Renal cortical epithelial cell (primary cell): ENCODE measurements around the gene ANKRD42. TPM values are rescaled to one million over a fixed set of nuclear protein-coding genes. Genes with fewer than 3 reads are reported as not detected.

Source experiments
- DNase-seq: peaks from one replicate; pipeline ENCODE4 v3.0.0-alpha.2; 2011; ENCODE audit warnings: low read depth
- total RNA-seq: library from RNA; depleted of rRNA; stranded (reverse); fragments of >200 nt; gene quantifications from 2 replicates; pipeline ENCODE4 v1.2.3, GENCODE V29; 2014

ANKRD42 gene
- total RNA-seq, 1 donor from 2014 or later = 25.9 TPM

DNA sequence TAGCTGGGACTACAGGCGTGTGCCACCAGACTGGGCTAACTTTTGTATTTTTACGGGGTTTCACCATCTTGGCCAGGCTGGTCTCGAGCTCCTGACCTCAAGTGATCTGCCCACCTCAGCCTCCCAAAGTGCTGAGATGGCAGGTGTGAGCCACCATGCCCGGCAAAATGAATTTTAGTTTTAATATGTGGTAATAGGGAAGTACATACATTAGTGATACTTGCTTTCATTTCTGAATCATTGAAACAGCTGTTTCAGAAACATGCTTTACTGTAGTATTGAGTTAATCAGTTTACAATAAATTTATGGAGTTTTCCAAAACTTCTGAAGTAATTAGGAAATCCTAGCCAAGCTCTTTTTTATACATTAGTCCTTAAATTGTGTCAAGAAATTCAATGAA, 21.0 kb upstream of the ANKRD42 start:
- DNase-seq = no peak

DNA sequence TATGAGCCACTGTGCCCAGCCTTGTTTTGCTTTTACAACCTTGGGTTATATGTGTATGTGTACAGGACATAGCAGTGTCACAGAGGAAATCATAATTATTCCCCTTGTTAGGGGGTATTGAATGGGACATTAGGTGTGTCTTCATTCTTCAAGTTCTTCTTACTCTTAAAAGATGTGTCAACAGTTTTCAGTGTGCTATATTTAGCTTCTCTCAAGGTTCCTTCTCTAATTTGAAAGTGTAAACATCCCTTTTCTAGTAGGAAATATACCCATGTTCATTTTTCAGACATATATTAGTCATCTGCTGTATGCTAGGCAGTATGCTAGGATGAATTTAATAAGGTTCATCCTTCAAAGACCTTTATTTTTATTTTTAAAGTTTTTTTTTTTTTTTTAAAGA, 19.5 kb upstream of the ANKRD42 start:
- DNase-seq = peak; percentile 11

DNA sequence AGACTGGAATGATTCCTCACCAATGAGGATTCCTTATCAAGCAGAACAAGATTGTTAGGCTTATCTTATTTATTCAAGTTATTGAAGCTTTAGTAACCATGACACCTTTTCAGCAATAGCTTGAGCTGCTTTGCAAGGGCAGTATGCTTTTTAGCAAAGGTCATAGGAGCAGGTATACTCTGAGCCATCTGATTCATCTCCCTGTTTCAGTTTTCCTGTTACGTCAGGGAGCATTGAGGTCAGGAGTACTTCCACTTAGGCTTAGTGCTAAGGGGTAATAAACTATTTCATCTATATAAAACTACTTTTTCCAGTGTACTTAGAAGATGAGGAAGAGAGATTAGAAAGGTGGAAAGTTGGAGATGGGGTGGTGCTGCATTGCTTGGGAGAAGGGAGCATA, 17.7 kb upstream of the ANKRD42 start:
- no peak for DNase-seq

DNA sequence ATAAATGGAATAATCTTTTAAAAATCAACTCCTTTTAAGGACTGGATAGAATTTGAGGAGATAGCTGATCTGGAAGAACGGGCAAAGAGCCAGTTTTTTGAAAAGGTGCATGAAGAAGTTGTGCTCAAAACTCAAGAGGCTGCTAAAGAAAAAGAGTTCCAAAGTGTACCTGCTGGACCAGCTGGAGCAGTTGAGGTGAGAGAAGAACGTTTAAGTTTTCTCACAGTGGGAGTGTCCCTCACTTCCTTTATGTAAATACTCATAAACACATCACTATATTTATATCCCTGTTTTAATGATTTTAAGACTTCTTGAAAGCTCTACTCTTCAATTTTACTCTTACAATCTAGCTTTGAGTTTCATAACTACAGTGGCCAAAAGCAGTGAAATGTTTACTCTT, 11.7 kb upstream of the ANKRD42 start:
- no peak for DNase-seq

DNA sequence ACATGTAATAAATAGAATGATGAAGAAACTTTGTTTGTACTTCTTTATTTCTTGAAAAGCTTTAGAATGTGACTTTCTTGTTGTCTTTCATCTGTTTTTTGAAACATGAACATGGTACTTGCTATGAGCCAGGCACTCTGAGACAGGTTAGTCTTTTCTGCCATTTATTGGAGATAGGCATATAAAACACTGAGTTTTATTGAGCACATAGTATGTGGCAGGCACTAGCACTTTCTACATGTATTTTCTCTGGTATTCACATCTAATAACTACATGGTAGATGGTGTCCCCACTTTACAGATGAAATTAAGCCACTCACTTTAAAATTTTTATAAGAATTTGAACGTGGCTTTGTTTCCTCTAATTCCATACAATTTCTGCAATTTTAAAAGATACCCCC, 7.7 kb upstream of the ANKRD42 start:
- DNase-seq = no peak

DNA sequence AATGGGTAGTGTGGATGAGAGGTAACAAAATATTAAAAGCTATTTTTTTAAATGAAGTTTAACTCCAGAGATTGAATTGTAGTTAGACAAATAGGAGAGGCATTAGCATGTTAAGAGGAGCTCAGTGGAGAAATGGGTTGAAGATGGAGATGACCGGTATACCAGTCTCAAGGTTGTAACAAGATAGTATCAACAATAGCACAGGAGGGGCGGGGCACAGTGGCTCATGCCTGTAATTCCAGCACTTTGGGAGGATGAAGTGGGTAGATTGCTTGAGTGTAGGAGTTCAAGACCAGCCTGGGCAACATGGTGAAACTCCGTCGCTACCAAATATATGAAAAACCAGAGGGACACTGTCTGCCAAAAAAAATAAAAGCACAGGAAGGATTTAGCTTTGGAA, 6.0 kb upstream of the ANKRD42 start:
- no peak for DNase-seq

DNA sequence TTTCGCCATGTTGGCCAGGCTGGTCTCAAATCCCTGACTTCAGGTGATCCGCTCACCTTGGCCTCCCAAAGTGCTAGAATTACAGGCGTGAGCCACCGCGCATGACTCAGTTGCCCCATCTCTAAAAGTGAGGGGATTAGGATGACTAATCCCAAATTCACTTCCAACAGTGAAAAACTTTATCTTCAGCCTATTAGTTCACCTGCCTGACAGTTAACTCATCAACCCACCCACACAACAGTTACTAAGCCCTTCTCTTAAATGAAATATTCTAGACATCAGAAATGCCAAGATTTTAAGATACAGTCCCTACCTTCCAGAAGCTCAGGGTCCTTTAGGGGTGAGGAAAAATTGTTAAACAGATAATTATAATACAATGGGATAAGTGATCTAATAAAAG, 2.0 kb upstream of the ANKRD42 start:
- no peak for DNase-seq

DNA sequence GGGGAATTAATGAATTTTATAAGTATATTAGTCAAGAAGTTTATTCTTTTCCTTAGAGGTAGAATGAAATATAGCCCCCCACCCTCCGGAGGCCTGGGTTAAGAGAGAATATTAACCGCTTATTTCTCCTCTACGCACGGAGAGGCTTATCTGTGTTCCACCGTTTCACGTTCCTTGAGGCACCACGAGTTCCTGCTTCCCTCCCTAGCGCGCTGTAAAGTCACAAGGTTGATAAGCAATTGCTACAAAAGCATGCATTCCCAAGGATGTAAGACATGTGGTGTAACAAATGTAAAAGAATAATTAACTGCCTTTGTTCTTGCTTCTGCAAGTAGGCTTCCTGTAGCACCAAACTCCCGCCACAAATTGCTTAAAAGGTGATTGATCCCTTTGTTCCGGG, 1.5 kb upstream of the ANKRD42 start:
- DNase-seq = no peak

DNA sequence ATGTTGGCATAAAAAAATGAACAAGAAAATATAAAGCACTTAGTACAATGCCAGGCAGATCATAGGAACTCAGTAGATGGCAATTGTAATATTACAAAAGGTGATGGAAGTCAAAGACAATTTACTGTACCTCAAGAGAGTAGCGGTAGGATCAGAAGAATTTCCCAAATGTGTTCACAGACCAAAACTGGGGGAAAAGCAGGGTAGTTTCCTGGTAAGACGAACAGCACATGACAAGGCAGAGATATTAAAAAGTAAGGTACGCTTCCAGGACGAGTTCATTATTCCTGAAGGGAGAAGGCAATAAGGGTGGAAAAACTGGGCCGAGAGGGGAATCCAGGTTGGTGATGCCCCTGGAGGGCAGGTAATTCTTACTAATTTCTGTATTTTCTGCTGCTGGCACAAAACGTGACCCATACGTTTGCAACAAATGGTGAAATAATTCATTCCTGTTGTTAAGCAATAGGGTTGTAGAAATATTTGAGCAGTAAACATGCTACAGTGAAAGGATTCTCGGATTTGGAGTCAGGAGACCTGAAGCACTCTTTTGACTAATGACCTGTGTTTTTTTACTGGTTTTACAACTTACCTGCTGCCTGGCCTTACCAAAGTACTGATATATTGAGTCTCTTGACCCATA, 786 bp upstream of the ANKRD42 start:
- peak; percentile 16 for DNase-seq

DNA sequence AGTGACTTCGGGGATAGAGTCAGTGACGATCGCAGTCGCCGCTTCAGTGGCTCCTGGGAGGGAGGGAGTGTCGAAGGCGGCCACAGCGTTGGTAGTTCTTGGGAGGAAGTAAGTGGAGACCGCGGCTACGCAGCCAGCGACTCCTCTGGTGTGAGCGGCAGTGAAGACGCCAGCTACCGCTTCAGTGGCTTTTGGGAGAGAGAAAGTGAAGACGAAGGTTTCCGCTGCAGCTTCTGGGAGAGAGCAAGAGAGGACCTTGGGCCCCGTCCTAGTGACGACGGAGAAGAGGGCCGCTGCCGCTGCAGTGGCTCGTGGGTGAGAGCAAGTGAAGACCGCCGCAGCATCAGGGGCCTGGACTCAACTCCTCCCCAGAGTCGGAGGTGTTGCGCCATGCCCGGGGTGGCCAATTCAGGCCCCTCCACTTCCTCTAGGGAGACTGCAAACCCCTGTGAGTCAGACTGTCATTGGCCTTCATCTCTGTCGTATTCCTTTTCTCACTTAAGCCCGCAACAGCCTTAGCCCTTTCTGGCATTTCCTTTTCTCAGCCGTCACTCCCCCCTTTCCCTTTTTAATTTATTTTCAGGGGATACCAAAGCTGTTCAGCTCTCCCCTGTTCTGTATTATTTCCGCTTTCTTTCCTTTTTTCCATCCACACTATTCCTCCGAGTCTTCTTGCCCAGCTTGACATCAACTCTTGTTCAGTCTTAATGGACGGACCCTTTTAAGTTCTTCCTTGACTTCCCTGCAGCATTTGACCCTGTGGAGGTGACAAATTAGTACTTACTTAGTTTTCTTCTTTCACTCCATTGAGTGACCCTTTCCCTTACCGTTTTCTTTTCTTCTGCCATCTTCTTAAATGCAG, 1.0 kb downstream of the ANKRD42 start:
- peak; percentile 71 for DNase-seq

DNA sequence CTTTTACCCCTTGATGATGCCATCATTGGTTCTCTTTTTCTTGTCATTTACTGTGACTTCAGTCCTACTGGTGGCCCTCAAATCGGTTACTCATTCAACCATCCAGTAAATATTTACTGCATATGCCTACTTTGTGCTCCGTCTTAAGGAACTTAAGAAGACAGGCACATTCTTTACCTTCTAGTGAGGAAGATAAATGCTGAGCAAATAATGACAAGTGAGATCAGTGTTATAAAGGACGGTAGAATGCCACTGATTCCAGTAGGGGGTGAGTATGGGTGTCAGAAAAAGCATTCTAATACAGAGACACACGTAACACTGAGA, 1.6 kb downstream of the ANKRD42 start:
- peak; percentile 19 for DNase-seq

DNA sequence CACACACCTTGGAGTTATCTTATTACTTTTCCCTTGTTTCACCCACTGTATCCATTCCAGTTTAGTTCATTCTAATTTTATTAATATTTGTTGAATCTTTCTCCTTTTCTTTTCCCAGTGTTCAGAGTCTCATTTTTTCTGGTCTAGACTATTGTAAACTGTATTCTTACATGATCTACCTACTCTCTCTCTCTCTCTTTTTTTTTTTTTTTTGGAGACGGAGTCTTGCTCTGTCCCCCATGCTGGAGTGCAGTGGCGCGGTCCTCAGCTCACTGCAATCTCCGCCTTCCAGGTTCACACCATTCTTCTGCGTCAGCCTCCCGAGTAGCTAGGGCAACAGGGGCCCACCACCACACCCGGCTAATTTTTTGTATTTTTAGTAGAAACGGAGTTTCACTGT, 2.1 kb downstream of the ANKRD42 start:
- DNase-seq = no peak

DNA sequence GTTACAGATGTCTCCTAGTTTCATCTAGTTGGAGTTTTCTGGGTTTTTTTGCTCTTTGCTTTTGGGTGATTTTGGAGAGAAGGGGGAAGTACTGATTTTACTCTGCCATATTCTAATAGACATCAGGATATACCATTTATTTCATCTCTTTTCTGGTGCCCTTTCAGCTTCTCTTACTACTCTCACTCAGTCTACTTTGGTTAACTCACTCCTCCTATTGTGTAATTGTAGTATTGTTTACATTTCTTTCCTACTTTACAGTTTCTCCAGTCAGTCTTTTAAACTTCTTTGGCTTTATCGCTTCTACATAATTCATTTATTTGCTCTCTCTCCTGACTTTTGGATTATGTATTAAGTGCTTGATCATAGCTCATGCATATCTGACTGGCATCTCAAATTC, 6.5 kb downstream of the ANKRD42 start:
- no peak for DNase-seq

DNA sequence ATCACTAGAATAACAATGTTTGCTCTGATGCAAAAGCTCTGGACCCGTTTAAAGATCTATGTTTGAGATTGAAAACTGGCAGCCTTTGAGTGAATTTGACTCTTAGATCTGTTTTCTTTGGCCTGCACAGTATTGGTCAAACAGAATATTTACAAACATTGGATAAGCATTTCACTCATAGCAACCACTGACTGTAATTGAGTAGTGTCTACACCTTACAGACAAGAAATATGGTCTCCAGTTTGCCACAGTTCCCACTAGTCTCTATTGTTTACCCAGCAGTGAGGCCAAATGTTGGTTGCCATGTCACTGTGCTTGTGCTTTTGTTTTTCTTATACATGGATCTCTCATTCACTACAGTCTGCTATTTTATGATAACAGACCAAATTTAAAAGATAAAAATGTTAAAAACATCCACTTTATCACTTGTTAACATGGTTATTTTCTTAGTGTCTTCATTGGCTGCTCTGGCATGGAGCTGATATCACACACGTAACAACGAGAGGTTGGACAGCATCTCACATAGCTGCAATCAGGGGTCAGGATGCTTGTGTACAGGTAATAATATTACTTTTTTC, 12.2 kb downstream of the ANKRD42 start:
- no peak for DNase-seq

DNA sequence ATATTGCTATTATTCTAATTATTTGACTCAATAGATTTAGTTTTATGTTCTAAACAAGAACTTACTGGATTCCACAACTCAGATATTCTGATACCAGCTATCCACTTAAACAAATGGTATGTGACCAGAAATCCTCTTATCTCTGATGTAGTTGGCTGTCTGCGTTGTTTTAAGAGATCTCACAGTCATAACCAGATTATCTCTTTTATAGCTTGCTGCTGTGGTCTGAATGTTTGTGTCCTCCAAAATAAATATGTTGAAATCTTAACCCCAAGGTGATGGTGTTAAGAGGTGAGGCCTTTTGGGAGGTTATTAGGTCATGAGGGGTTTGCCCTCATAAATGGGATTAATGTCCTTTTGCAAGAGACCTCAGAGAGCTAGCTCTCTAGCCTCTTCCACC, 12.7 kb downstream of the ANKRD42 start:
- DNase-seq = no peak

DNA sequence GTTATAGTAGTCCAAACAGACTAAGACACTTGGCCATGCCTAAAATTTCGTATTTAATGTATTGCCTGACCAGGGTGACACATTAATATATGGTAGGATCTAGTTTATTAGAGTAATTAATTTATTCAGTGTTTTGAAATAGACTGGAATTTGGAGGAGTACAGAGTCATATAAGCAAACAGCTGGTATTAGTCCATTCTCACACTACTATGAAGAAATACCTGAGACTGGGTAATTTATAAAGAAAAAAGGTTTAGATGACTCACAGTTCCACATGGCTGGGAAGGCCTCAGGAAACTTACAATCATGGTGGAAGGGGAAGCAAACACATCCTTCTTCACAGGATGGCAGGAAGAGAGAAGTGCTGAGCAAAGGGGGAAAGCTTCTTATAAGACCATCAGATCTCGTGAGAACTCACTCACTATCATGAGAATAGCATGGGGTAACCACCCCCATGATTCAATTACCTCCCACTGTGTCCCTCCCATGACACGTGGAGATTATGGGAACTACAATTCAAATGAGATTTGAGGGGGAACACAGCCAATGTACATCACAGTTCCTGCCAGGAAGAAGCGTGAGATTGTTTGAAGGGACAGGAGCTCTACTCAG, 13.4 kb downstream of the ANKRD42 start:
- peak; percentile 52 for DNase-seq

DNA sequence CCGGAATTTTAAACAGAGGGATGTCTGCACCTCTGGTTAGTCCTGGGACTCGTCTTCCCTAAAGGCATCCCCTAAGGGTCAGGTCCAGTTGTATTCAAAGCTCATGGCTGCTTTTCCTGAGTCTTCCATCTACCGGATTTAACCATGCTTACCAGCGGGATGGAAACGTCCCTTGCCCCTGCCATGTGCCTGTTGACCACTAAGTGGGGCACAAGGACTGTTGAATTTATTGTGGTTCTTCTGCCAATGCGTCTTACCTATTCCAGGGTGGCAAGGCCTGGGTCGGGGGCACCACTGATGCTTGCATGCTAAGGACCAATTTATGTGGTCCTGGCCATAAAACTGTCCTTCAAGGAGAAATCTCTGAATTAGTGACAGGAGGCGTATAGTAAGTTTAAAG, 25.6 kb downstream of the ANKRD42 start:
- DNase-seq = no peak

DNA sequence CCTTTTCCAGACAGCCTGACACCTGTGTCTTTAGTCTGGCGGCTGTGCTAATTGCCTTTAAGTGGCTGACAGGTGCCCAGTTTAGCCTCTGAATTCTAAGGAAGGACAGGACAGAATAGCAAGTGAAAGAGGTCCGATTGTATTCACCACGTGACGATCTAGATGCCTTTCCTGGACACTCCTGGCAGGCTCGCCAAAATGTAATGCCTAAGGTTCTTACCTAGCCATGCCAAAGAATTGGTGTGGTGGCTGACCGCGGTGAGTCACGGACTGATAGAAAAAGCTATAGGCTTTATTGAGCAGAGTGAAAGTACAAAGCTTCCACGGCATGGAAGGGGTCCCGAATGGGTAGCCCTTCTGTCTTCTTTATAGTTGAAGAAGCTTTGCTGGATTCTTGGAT, 26.7 kb downstream of the ANKRD42 start:
- no peak for DNase-seq

DNA sequence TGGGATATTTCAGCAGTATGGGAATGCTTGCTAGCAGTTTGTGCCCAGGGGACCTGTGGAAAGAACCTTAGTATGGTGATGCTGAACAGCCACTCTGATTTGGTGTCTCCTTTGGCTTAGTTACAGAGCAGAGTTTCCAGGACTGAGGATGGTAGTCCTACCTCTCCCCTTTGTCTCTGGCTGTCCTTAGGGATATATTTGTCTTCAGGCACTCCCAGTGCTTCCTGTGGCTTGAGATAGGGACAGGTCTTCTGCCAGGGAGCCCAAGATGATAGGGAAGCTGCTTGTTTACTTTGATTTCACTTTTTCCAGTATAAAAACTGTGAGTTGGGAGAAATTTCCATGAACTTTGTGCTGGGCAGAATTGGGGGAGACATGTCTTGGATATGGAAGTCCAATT, 28.2 kb downstream of the ANKRD42 start:
- no peak for DNase-seq

DNA sequence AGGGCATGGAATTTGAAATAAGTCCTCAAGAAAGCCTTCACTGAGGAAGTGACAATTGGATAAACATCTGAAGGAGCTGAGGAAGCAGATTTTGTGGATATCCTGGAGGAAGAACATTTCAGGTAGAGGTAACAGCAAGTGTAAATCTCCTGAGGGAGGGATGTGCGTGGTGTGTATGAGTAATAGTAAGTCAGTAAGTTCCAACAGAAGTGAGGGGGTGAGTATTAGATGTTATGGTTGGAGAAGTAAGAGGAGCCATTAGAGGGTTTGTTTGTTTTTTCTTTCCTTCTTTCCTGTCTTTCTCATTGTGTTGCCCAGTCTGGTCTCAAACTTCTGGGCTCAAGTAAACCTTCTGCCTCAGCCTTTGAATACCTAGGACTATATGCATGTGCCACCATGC, 29.0 kb downstream of the ANKRD42 start:
- DNase-seq = peak; percentile 27

DNA sequence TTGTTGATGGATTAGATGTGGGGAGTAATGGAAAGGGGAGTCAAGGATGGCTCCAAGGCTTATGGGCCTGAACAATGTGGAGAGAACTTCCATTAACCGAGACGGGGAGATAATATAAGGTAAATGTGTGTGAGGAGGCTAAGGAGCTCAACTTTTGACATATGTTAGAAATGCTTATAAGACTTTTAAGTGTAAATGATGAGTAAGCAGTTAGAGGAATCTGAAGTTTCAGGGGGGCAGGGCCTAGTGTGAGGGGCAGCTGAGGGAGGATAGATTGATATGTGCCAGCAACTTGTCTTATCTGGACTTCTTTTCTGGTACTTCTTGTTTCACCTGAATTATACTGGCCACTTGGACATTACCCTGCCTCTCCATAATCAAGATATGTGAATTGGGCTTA, 29.9 kb downstream of the ANKRD42 start:
- DNase-seq = no peak

DNA sequence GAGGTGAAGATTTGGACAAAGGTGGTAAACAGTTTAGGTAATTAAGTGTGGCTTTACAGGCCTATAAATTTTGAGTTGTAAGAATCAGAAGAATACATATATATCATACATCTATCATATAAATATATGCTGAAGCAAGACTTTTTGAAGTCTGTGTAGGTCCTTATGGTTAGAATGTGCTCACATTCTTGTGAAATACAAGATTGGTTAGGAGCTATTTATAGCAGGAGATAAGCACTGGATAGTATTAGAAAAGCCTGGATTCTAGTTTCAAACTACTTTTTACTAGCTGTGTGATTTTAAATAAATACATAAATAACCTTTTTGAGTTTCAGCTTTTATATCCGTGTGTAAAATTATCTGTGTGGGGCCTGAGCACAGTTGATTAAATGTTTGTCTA, 42.3 kb downstream of the ANKRD42 start:
- no peak for DNase-seq

DNA sequence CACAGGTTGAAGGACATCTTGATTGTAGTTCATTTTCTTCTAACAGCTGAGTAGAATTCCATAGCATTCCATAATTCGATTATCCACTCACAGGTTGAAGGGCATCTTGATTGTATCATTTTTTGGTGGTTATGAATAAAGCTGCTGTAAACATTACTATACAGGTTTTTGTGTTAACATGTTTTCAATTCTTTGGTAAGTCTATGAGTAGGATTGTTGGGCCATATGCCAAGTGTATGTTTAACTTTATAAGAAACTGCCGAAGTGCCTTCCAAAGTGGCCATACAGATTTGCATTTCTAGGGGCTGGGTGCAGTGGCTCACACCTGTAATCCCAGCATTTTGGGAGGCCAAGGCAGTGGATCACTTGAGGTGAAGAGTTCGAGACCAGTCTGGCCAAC, 44.6 kb downstream of the ANKRD42 start:
- DNase-seq = no peak
